Sigmoid colon (tissue), 4 donors: Measurements from ENCODE around the gene LXN.

Source experiments
- EP300 ChIP-seq, 4 donors: sonication (generic); formaldehyde crosslinking; IDR thresholded peaks; one replicate each; pipeline ENCODE4 v1.6.1; 2017; ENCODE audit warnings: antibody characterized with exemption in 4 of 4
- TF ChIP-seq, protein P1 (sequence below), 4 experiments: fragments of 450-650 bp in 3 of 4; fragments of 200-600 bp in 1 of 4; IDR thresholded peaks; one replicate each; pipeline ENCODE4 v1.5.1; 2016 to 2019; ENCODE audit warnings: antibody characterized with exemption in 4 of 4, mild to moderate bottlenecking in 3 of 4, moderate library complexity in 2 of 4

DNA sequence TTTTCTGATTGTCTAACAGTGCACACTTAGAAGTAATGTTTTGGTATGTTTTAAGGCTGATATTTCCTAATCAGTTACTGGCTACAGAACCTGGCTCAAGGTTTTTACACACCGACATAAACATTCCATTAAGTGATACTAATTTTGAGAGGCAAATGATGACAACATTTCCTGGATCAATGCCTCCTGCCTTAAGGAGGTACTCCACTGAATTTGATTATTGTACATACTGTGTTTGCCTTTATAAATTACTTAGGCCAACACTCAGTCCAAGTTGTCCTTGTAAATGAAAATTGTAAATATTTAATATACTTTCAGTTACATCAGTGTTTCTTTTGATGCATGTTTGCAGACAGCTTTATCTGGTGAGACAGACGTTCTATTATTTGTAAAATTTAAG lies 24.2 kb upstream of the LXN start:
- TF ChIP-seq, protein P1, sequence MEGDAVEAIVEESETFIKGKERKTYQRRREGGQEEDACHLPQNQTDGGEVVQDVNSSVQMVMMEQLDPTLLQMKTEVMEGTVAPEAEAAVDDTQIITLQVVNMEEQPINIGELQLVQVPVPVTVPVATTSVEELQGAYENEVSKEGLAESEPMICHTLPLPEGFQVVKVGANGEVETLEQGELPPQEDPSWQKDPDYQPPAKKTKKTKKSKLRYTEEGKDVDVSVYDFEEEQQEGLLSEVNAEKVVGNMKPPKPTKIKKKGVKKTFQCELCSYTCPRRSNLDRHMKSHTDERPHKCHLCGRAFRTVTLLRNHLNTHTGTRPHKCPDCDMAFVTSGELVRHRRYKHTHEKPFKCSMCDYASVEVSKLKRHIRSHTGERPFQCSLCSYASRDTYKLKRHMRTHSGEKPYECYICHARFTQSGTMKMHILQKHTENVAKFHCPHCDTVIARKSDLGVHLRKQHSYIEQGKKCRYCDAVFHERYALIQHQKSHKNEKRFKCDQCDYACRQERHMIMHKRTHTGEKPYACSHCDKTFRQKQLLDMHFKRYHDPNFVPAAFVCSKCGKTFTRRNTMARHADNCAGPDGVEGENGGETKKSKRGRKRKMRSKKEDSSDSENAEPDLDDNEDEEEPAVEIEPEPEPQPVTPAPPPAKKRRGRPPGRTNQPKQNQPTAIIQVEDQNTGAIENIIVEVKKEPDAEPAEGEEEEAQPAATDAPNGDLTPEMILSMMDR (IDR thresholded peaks at IDR 0.05): no peak
- no peak for TF ChIP-seq EP300 (IDR thresholded peaks at IDR 0.05)
